ENCODE data around the gene TNFSF18.

TNFSF18 gene

GRCh38 chr1:173039626-173040025 is 11.1 kb downstream of the TNFSF18 start:
- no peak overlapping the region for H3K4me3 ChIP-seq (ENCODE audit: low read depth, low read length)

GRCh38 chr1:173038875-173039554 is 11.7 kb downstream of the TNFSF18 start:
- H3K4me3 ChIP-seq (ENCODE audit: low read depth, low read length) = no peak overlapping the region

GRCh38 chr1:173024543-173024942 is 26.2 kb downstream of the TNFSF18 start:
- H3K4me3 ChIP-seq (ENCODE audit: low read depth, low read length) = no peak overlapping the region

- no peak overlapping the region for H3K4me3 ChIP-seq (ENCODE audit: low read depth, low read length)
Observed at GRCh38 chr1:173023343-173023742, 27.4 kb downstream of the TNFSF18 start.

GRCh38 chr1:173020138-173020750 is 30.5 kb downstream of the TNFSF18 start:
- H3K4me3 ChIP-seq (ENCODE audit: low read depth, low read length) = no peak overlapping the region

- H3K4me3 ChIP-seq (ENCODE audit: low read depth, low read length) = no peak overlapping the region
Observed at GRCh38 chr1:173017792-173018191, 32.9 kb downstream of the TNFSF18 start.

- no peak overlapping the region for H3K4me3 ChIP-seq (ENCODE audit: low read depth, low read length)
Observed at GRCh38 chr1:173016419-173016818, 34.3 kb downstream of the TNFSF18 start.

- H3K4me3 ChIP-seq (ENCODE audit: low read depth, low read length) = no peak overlapping the region
Observed at GRCh38 chr1:173015629-173016028, 35.1 kb downstream of the TNFSF18 start.

GRCh38 chr1:173014160-173014559 is 36.6 kb downstream of the TNFSF18 start:
- no peak overlapping the region for H3K4me3 ChIP-seq (ENCODE audit: low read depth, low read length)

- H3K4me3 ChIP-seq (ENCODE audit: low read depth, low read length) = no peak overlapping the region
Observed at GRCh38 chr1:173012126-173012525, 38.6 kb downstream of the TNFSF18 start.

- no peak overlapping the region for H3K4me3 ChIP-seq (ENCODE audit: low read depth, low read length)
Observed at GRCh38 chr1:173009597-173009996, 41.1 kb downstream of the TNFSF18 start.

GRCh38 chr1:173005196-173005864 is 45.4 kb downstream of the TNFSF18 start:
- no peak overlapping the region for H3K4me3 ChIP-seq (ENCODE audit: low read depth, low read length)

- no peak overlapping the region for H3K4me3 ChIP-seq (ENCODE audit: low read depth, low read length)
Observed at GRCh38 chr1:173002891-173003838, 47.6 kb downstream of the TNFSF18 start.

GRCh38 chr1:172999349-172999748 is 51.4 kb downstream of the TNFSF18 start:
- no peak overlapping the region for H3K4me3 ChIP-seq (ENCODE audit: low read depth, low read length)

GRCh38 chr1:172997941-172998361 is 52.8 kb downstream of the TNFSF18 start:
- H3K4me3 ChIP-seq (ENCODE audit: low read depth, low read length) = no peak overlapping the region

- H3K4me3 ChIP-seq (ENCODE audit: low read depth, low read length) = no peak overlapping the region
Observed at GRCh38 chr1:172993640-172994039, 57.1 kb downstream of the TNFSF18 start.

GRCh38 chr1:172991674-172992400 is 58.9 kb downstream of the TNFSF18 start:
- H3K4me3 ChIP-seq (ENCODE audit: low read depth, low read length) = no peak overlapping the region

GRCh38 chr1:172990598-172991215 is 60.0 kb downstream of the TNFSF18 start:
- no peak overlapping the region for H3K4me3 ChIP-seq (ENCODE audit: low read depth, low read length)

Data from iPS-11a (cell line).